ENCODE data around the gene NCKAP5L. TPM values are rescaled to one million over a fixed set of nuclear protein-coding genes. Genes with fewer than 3 reads are reported as not detected.

NCKAP5L gene
- total RNA-seq, 4 donors from 2014 or later, result 15.0 to 30.5 (median 23.0) TPM

GRCh38 chr12:49809381-49809905 lies 18.8 kb downstream of the NCKAP5L start:
- DNase-seq (ENCODE audit: extremely low spot score), result no peak
- TF ChIP-seq POLR2AphosphoS5 (IDR thresholded peaks at IDR 0.05), result peak in 1 of 2 donors; percentile 22
- TF ChIP-seq CTCF (IDR thresholded peaks at IDR 0.05), result no peak
- Histone ChIP-seq H3K36me3 (peaks cover 11 to 33% (median 22%) of the 10 kb centered on the region in 4 donors), H3K9me3 (no peaks in the 10 kb centered on the region), H3K27ac (replicated peaks in 1 of 4) (peak overlapping the region; percentile 68 to 85 (median 78)), H3K4me1 (peaks cover 29 to 51% (median 46%) of the 10 kb centered on the region in 4 donors), H3K27me3 (no peaks in the 10 kb centered on the region), H3K4me3 (peak overlapping the region; percentile 5 to 31 (median 18))
- WGBS, result 86% methylated on average over 3 of the region's 4 CpGs
- intact Hi-C loops (cut with DNase I), result no loop called here

- peak overlapping the region; percentile 5 to 31 (median 18) for H3K4me3 ChIP-seq
- 55% methylated on average over 9 of the region's 14 CpGs for WGBS
- peak overlapping the region; percentile 68 to 85 (median 78) for H3K27ac ChIP-seq (replicated peaks in 1 of 4)
- intact Hi-C loops (cut with DNase I), result no loop called here
- no peaks in the 10 kb centered on the region for H3K9me3 ChIP-seq
- peaks cover 12 to 37% (median 26%) of the 10 kb centered on the region in 4 donors for H3K36me3 ChIP-seq
- TF ChIP-seq CTCF (IDR thresholded peaks at IDR 0.05) (no peak), POLR2AphosphoS5 (IDR thresholded peaks at IDR 0.05) (peak in 1 of 2 donors; percentile 4)
- no peaks in the 10 kb centered on the region for H3K27me3 ChIP-seq
- H3K4me1 ChIP-seq, result peaks cover 29 to 51% (median 46%) of the 10 kb centered on the region in 4 donors
- no peak for DNase-seq (ENCODE audit: extremely low spot score)
Observed at GRCh38 chr12:49808686-49809380, 19.4 kb downstream of the NCKAP5L start.

- Histone ChIP-seq H3K4me1 (peaks cover 29 to 51% (median 46%) of the 10 kb centered on the region in 4 donors), H3K27ac (replicated peaks in 1 of 4) (peak overlapping the region; percentile 68 to 85 (median 78)), H3K27me3 (no peaks in the 10 kb centered on the region), H3K36me3 (peaks cover 18 to 45% (median 34%) of the 10 kb centered on the region in 4 donors), H3K9me3 (no peaks in the 10 kb centered on the region), H3K4me3 (no peak overlapping the region)
- no peak for DNase-seq (ENCODE audit: extremely low spot score)
- 80% methylated on average over 12 of the region's 12 CpGs for WGBS
- TF ChIP-seq EP300 (IDR thresholded peaks at IDR 0.05) (no peak), CTCF (IDR thresholded peaks at IDR 0.05) (no peak), POLR2AphosphoS5 (IDR thresholded peaks at IDR 0.05) (no peak), POLR2A (IDR thresholded peaks at IDR 0.05; ENCODE audit: low read depth) (no peak)
- intact Hi-C loops (cut with DNase I), result no loop called here
Observed at GRCh38 chr12:49807991-49808580, 20.1 kb downstream of the NCKAP5L start.

- 90% methylated on average over 7 of the region's 7 CpGs for WGBS
- Histone ChIP-seq H3K4me3 (no peak overlapping the region), H3K27ac (replicated peaks in 1 of 4) (no peak overlapping the region), H3K9me3 (no peaks in the 10 kb centered on the region), H3K27me3 (no peaks in the 10 kb centered on the region), H3K36me3 (peaks cover 22 to 57% (median 46%) of the 10 kb centered on the region in 4 donors), H3K4me1 (peaks cover 29 to 51% (median 46%) of the 10 kb centered on the region in 4 donors)
- TF ChIP-seq CTCF (IDR thresholded peaks at IDR 0.05) (no peak), POLR2AphosphoS5 (IDR thresholded peaks at IDR 0.05) (no peak), POLR2A (IDR thresholded peaks at IDR 0.05; ENCODE audit: low read depth) (no peak), EP300 (IDR thresholded peaks at IDR 0.05) (no peak)
- no peak for DNase-seq (ENCODE audit: extremely low spot score)
- intact Hi-C loops (cut with DNase I), result no loop called here
Observed at GRCh38 chr12:49806877-49807276, 21.3 kb downstream of the NCKAP5L start.

Data from esophagus muscularis mucosa (tissue), 4 donors.